HG03558 (cell line): Measurements from ENCODE around the gene PLAC1.

Experiments
- ATAC-seq: cut with Tn5 transposase; IDR thresholded peaks from one replicate; pipeline ENCODE4 v1.9.1; 2021; ENCODE audit warnings: moderate number of reproducible peaks; ENCODE audit not compliant: unreplicated experiment; ENCODE audit errors: extremely low read depth

The PLAC1 gene

DNA sequence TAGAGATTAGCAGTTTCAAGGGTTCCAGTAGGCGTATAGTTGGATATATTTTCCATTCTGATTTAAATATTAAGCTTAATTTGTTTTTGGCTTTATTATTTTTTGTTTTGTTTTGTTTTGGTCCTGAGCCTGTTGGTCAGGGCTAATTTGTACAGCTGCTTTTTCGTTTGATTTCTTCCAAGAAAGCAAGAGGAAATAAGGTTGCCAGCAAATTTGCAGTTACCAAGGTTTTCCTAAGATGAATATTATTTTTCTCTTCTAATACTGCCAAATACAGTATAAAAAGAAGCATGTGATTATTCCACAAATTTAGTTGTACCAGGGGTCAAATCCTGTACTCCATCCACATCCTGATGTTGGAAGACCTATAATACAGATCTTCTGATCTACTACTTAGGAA lies 24.9 kb downstream of the PLAC1 start:
- ATAC-seq = no peak

DNA sequence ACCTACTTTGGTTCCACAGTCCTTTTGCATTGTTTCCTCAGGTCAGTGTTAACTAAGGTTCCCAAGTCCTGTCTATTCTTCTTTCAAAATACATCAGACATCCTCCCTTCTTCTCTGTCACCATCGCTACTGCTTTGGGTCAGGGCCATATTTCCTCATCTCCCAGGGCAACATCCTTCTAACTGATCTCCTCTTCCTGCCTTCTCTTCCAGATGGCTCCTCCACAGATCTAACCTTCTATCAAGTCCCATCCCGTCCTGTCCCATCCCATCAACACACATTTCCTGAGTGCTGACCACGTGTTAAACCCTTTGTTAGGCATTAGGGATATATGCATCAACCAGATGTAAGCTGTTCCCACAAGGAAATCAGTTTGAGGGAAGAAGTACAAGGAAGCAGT lies 25.9 kb downstream of the PLAC1 start:
- no peak for ATAC-seq

DNA sequence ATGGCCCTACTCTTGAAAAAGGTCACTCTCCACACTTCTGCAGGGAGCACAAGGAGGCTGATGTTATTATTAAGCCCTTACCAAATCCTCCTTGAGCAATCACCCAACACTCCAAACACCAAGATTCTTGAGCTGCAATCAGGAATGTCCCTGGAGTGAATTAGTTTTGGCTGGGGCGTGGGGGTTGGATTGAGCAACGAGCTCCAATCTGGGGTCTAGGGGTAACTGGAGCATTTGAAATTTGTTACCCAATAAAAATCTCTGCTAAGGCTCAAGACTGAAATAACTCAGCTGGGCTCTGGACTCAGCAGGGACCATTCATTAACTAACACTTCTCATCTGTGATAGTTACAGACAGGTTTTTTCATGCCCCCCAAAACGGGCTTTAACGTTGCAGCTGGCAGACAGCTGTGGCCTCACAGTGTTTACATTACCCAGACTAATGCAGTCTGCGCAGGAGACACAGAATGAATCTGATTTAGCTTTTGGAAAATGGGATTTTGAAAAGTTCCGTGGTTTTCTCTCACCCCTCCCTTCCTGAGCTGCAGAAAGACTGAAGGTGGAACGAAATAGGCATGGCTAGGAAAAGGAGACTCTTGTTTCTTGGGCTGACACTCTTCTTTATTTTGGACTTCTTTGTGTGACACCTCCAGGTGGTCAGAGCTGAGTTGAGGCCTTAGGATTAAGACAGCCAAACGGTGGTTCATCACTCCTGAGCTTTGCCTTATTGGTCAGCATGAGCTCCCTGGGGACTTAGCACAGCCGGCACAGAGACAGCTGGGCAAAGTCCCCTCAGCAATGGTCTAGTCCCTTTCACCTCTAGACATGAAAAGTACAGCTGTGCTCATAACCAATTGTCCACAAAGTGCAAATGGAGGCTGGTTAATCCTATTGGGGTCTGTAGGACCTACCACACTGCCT lies 26.6 kb downstream of the PLAC1 start:
- no peak for ATAC-seq

DNA sequence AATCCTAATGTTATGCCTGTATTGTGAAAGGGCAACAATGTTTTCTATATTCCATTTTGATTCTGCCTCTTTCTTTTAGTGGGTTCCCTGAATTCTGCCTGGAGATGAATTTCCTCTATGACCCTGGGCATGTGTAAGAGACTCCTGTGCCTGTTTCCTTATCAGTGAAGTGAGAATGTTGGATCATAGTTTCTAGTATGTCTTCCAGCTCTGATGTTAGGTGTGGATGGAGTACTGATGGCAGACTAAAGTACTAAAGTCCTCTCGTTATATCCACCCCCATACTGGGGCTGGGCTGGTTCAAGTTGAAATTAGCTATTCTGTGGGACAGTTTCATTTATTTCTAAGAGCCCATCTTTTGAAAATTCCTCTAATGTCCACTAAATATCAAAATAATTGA lies 29.6 kb downstream of the PLAC1 start:
- no peak for ATAC-seq

DNA sequence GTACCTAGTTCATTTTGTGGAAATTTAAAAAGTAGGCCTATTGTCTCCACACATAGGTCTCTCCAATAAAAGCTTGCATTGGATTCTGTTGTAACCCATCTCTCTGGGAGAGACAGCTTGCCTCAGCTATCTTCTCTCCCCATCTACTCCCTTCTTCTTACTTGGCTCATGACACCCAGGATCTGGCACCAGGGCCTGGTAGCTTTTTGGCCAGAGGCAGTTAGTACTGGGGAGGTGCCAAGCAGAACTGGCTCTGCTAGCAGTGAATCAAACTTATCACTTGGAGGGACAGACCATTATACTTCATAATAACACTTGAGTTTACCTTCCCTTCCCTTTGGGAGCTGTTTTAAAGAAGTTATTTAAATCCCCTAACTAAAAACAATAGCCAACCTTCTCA lies 31.8 kb downstream of the PLAC1 start:
- no peak for ATAC-seq

DNA sequence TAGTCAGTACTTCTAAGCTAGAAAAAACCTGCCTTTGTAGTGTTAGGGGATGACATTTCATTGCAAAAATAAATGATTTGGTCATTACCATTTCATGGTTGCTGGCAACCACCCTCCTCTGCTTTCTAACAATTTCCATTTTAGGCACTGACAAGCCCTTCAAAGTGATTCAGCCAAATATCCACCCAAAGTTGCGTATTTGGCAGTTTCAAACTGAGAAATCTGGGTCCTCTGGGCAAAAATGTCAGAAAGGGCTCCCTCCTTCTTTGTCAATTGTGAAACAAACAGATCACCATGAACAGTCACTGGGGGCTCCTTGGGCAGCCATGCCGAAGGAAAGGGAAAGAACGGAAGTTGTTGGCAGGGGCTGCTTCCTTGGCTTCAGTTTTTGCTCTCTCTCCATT lies 33.0 kb downstream of the PLAC1 start:
- no peak for ATAC-seq

DNA sequence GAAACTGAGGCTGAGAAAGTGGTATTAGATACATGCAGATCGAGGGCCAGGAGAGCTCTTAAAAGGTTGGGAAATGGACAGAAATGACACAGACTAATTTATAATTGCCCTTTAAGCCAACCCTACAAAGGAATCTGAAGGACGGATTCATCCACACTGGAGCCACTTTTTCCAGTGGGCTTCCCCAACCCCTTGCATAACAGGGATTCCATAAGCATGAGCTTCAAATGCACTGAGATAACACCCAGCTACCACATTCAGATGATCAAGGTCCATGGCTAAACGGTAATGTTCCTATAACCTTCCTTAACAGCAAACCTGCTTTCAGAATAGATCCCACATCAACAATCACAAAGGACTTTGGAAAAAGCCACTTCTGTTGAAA lies 34.2 kb downstream of the PLAC1 start:
- no peak for ATAC-seq

DNA sequence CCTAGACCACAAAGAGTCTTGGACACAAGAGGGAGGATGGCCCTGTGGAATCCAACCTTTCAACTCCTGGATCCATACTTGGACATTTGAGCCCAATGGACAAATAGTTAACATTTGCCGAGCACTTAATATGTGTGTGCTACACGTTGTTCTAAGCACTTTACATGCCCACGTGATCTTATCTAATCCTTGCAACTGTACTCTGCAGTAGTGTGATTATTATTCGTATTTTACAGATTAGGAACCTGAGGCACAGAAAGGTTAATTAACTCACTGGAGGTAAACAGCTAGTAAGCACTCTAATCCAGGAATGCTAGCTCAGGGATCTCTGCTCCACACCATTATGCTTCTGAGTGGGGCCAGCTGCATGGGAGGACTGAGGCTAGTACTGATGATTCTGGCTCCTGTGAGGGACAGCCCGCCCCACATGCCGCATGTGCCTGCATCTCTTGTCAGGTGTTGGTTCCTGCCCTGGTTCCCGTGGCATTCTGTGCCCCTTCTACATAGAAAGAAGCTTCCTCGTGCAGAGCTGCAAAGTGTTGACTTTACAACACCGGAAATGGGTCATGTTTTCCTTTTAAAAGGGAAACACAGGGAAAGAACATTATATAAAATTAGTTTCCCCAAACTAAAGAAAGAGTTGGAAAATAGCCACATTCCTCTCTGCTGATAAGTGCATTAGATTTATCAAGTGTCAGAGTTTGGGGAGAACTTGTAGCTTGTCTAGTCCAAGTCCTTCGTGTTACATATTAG lies 34.8 kb downstream of the PLAC1 start:
- ATAC-seq = no peak

DNA sequence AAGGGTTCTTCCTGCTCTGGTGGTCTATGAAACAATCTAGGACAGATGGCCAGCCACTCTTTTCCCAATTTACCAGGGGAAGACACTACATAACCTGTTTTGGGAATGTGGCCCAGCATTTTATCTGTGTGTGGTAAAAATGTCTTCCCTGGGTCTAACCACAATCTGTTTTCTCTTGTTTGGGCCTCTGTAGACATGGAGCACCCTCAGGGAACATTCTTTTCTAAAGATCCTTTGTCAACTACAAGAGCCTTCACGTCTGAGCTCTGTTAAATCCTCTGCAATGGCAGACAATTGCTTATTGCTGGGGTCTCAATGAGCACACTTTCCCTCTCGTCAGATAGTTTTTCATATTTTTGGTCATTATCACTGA lies 35.5 kb downstream of the PLAC1 start:
- ATAC-seq = no peak

DNA sequence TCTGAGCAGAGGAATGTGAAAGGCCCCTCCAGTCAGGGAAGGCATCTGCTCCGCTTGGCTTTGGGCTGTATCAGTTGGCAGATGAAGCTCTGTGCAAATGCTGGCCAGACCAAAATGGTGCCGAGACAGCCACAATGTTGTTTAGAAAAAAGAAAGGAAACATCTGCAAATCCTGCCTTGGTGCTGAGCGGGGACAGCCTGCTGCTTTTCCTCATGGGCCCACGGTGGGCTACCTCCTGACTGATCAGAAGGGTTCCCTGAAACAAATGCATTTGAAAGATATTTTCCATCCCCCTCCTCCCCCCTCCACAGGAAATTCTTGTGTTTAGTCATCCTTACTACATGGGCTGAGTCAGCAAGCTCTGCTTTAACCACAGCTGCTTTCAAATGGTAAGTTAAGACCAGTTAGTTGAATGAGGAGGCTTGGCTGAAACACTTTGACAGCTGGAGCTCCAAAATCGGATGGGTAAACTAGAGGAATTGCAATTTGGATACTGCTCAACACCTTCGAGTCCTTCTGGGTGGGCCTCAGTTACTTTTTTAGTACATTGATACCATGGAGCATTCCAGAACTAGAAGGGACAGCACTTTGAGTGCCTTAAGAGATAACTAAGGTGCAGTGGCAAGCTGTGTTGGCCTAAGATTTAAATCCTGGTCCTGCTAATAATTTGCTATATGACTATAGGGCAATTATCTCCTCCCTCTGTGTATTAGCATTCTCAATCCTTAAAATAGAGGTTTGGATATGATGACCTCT lies 36.0 kb downstream of the PLAC1 start:
- ATAC-seq = no peak

DNA sequence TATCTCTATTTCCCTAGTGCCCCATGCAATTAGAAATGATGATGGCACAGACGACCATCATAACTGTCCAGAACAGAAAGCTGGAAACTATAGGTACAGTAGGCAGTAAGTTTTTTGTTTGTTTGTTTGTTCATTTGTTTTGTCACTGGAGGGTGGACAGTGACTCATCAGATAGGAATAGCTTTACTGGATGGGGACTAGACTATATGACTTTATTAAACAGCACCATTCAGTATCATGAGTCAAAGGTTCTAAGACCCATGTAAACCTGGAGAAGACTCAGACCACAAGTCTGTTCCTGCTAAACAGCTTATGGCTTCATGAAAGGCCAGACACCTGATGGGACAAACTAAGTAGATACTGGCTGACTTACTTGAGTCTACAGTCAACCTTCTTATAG lies 38.4 kb downstream of the PLAC1 start:
- ATAC-seq = no peak

DNA sequence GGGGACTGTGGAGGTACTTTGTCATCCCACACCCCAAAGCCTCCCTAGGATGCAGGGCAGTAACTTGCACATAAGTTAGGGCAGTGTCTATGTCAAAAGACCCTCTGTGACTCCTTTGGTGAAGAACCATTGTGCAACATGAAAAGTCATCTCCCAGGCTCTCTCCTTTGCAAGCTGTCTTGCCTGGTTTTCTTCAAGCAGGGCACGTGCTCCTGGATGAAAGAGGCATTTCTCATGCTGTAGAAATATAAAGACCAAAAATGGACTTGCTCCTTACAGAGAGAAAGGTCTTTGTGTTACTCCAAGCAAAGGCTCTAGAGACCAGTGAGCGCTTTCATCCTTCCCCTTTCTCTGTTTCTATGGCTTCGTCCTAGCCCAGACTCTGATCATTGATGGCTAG lies 44.9 kb downstream of the PLAC1 start:
- ATAC-seq = no peak

DNA sequence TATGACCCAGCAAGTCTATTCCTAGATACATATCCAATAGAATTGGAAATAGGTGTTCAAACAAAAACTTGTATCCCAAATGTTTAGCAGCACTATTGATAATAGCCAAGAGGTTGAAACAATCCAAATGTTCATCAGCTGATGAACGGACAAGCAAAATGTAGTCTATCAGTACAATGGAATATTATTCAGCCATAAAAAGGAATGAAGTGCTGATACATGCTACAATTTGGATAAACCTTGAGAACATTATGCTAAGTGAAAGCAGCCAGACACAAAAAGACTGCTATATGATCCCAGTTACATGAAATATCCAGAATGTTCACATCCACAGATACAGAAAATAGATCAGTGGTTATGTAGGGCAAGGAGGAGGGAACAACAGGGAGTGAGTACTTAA lies 50.1 kb downstream of the PLAC1 start:
- ATAC-seq = no peak

DNA sequence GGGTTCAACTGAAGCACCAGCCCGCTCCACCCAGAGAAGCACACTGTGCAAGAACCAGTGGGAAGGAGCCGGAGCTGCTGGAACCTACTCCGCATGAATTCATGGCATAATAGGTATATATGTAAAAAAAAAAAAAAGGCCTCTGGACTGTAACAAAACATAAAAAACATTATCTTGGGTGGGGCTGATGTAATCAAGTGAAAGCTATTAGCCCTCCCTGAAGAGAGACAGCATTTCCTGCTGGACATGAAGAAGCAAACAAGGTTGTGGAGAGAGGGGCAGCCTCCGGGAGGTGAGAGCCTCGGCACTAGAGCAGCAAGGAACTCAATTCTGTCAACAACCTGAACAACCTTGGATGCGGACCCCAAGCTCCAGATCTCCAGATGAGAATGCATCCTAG lies 50.7 kb downstream of the PLAC1 start:
- ATAC-seq = no peak

DNA sequence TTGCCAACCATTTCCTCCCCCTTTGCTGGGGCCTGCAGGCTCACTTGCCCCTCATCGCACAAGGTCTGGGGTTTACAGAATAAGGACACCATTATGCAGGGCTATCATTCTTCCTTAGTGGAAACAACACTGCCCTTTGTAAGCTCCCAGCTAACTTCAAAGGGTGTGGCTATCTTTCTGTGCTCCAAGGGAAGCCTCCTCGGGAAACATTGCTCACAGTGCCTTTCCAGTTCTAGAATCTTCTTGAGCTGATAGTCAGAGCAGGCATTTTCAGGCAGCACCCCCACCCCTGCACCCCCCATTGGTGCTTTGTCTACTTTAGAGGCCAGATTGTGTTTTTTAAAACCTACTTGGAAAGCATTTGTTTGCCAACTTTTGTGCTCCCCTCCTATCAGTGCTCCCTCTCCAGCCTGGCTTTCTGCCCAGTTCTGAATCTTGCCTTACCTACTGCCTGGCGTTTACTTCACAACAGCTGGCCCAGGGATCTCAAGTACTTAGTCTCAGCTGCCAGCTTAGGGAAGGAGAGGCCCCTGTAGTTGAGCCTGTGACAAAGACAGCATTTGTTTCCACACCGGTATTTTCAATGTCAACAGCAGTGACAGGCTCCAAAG lies 53.5 kb downstream of the PLAC1 start:
- no peak for ATAC-seq

DNA sequence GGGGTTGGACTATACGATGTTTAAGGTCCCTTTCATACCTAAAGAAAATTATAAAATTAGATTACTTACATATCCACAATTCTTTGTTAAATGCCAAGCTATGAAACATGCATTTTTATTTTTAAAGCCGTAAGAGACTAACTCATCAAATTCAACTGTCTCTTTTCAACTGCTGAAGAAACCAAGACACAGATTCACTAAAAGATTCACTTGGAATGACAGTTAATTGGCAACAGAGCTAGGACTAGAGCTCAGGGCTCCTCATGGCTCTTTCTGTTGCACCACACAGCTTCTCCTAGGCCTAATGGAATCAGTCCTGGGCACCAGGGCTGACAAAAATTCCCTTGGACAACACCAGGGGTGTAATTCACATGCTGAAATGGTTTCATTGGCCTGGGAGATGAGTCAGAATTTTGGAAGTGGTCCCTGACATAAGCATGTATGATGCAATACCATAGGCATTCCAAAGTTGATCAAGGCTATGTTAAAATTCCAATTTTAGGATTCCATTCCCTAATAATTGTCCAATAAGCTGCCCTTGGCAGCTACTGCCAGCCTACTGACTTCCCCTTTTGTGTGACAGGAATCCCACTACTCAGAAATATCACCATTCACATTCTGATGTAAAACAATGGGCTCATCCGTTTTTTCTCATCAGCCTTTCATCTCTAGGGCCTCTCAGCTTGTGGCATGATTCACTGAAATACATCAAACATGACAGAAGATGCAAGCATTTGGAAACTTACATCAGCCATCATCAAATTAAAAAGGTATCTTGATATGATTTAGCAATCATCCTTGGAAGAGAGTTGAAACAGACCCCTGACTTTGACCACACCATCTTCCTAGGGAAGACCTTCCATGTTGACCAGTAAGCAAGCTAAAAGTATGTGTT lies 54.2 kb downstream of the PLAC1 start:
- no peak for ATAC-seq

DNA sequence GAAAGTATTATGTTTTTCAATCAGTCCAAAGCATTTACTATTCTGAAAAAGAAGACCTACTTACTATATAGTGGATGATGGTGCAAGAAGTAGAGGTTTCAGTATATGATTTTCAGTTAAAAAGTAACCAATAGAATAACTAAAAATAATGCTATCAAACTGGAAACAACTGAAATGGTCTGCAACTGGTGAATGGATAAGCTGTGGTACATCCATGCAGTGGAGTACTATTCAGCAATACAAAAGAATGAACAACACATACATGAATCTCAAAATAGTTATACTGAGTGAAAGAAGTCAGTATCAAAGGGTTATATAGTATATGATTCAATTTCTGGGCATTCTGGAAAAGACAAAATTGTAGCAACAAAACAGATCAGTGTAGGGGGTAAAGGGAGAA lies 55.9 kb downstream of the PLAC1 start:
- ATAC-seq = no peak

DNA sequence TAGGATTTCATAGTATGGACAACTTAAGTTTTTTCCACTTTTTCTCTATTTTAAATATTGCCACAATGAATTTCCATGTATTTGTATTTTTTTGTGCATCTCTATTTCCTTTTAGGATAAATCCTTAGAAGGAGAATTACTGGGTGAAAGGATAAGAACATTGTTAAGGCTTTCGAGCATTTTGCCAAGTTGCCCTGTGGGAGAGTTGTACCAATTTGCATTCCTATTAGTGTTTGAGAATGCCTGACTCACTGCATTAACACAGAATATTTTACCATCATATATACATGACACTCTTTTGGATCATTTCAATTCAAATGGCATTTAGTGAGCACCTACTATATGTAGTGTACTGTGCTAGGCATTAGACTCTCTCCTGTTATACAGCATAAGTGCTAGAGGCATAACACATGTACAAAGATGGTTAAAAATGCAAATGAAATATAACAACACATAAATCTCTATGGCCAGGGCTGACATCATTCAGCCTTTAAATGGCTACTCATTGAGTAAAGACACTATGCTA lies 57.0 kb downstream of the PLAC1 start:
- no peak for ATAC-seq

DNA sequence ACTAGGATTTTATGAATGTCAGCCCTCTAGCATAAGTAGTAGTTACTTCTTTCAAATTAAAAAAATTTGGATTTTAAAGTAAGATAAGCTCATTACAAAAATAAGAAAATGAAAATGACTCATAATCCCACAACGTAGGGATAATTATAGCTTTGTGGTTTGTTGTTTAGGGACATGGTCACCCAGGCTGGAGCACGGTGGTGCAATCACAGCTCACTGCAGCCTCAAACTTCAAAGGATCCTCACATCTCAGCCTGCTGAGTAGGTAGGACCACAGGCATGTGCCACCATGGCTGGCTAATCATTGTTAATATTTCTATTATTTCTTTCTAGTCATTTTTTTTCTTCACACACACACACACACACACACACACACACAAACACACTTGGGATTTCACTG lies 57.6 kb downstream of the PLAC1 start:
- ATAC-seq = no peak
